Kidney epithelial cell (primary cell): ENCODE results near the gene CDC23. TPM values are rescaled to one million over a fixed set of nuclear protein-coding genes. Genes with fewer than 3 reads are reported as not detected.
A peak's percentile ranks its signal among the peaks of the same experiment; 100 is the strongest.
"Not testable (repeated sequence)": the region's sequence is repeated elsewhere in the genome, so short reads cannot be mapped to it uniquely, and the experiment has no call there.

Experiments
- DNase-seq: peaks from one replicate; pipeline ENCODE4 v3.0.0-alpha.2; 2010; ENCODE audit warnings: low read depth
- H3K27me3 ChIP-seq: 2 replicates; pipeline ENCODE4 v1.6.0; 2011; ENCODE audit warnings: low read length; ENCODE audit not compliant: control insufficient read depth, insufficient read depth
- H3K36me3 ChIP-seq: 2 replicates; pipeline ENCODE4 v1.5.1; 2011; ENCODE audit warnings: low read length; ENCODE audit not compliant: control insufficient read depth, insufficient read depth
- H3K4me3 ChIP-seq: 2 replicates; pipeline ENCODE4 v1.5.1; 2011; ENCODE audit warnings: low read depth, mild to moderate bottlenecking, control low read depth, low read length
- CTCF ChIP-seq: IDR thresholded peaks from 2 replicates; pipeline ENCODE4 v1.5.1; 2011; ENCODE audit warnings: mild to moderate bottlenecking, moderate library complexity, low read length, control low read depth, inconsistent platforms; ENCODE audit not compliant: insufficient read depth, poor library complexity, severe bottlenecking
- total RNA-seq: library from RNA; depleted of rRNA; stranded (reverse); fragments of >200 nt; gene quantifications from 2 replicates; pipeline ENCODE4 v1.2.3, GENCODE V29; 2015

Gene CDC23
- total RNA-seq, result 23.8 and 27.0 TPM in 2 replicates

DNA sequence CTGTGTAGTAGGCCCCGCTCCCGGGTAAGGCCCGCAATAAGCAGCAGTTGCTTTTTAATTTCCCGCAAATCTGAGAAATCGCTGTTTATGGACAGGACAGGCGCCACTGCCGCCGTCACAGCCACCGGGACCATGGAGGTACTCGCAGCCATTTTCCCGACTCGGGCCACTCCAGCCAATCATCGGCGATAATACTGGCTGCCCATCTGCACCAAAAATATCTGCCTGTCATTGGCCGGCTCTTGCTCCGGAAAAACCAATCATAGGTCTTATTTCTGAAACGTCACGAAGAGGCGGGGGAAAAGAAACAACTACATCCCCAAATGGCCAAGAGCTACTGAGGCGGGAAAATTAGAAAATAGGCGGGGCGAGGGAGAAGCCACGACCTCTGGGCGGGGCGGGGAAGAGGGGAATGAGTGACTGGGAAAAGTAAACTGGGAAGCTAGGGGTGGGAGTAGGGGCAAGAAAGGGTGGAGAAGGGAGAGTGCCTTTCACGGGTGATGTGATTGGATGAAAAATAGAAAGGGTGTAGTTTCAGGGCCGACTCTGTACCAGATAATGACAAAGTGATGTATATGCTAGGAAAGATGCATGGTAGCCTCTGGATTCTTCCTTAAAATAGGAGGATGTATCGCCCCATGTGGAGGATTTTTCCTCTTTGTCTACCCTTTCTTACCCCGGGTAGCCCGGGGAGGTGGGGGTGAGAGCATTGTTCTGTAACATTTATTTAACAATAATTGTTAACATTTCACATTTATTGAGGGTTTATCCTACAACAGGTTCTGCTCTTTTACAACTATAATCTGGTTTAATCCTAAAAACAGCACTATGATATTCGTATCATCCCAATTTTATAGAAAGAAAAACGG is at the start of gene CDC23:
Gene CDC23, minus strand, starts transcription at position 163 of the 869 bp plus-strand sequence. Its CDS starts 11 bp downstream, at position 152.
- peak; percentile 99 for DNase-seq
- H3K36me3 ChIP-seq, result no peaks in the 10 kb centered on the region
- peak within 1 kb of the TSS; percentile 99 for H3K4me3 ChIP-seq
- no peak for TF ChIP-seq CTCF
- no peaks in the 10 kb centered on the region for H3K27me3 ChIP-seq

DNA sequence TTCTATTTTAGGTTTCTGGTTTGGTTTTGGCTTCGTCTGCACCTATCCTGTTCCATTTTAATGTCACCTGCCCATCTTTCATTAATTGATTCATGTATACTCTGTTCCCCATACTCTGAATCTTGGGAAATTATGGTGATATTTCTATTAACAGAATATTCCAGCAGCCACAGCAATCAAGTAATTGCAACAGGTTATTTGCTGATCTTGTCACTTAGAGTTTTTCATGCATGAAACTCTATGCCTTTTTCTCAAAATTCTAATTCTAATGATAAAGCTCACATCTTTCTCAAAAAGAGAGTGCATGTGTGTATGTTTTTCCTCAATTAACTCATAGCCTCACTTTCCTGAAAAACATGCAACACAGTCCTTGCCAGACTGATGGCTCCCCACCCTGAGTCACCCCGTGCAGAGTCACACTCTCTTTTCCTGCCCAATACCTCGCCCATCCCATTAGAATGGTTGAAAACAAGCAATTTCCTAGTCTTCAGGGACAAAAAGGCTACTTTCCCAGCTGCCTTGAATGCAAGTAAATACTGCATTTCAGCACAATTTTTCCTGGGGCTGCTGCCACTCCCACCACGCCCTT is 45.7 kb upstream of the CDC23 start:
- Histone ChIP-seq H3K27me3 (peaks cover 6% of the 10 kb centered on the region), H3K36me3 (no peaks in the 10 kb centered on the region), H3K4me3 (no peak overlapping the region)
- no peak for DNase-seq
- no peak for TF ChIP-seq CTCF

DNA sequence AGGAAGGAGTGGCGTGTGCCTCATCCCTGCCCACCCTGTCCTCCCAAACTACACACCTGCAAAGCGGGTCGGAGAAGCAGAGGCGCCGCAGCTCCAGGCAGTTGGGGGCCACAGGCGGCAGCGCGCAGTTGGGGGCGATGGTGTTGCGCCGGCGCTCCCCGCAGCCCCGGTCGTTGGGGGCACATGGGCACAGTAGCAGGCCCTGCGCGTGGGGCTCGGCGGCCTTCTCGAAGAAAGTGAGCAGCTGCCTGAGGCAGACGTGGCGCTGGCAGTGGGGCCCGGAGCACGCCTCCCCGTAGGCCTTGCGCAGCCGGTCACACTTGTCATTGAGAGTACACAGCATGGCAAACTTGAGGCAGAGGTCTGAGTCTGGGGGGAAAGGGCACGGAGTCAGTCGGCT is 44.5 kb upstream of the CDC23 start:
- DNase-seq, result no peak
- Histone ChIP-seq H3K4me3 (no peak overlapping the region), H3K36me3 (no peaks in the 10 kb centered on the region), H3K27me3 (peaks cover 9% of the 10 kb centered on the region)
- no peak for TF ChIP-seq CTCF

DNA sequence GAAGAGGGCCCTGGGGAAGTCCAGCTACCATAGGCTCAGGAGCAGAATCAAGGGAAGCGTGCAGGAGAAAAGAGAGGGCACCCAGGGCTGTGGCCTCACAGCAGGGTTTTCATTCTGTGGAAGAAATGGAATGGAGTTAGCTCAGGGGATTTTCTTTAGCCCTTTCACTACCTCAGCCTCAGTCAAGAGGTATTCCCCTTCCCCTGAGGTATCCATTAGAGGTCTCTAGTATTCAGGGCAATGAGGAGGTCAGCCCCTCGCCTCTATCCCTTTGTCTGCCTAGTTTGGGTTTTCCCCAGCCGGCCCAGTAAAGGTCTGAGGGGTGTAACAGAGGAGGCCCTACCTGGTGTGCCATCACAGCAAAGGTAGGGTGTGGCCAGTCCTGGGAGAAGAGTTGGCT is 39.8 kb upstream of the CDC23 start:
- DNase-seq, result no peak
- H3K36me3 ChIP-seq, result no peaks in the 10 kb centered on the region
- H3K27me3 ChIP-seq, result peaks cover 13% of the 10 kb centered on the region
- H3K4me3 ChIP-seq, result no peak overlapping the region
- TF ChIP-seq CTCF, result no peak

GRCh38 chr5:138247800-138248199 is 34.7 kb upstream of the CDC23 start:
- peaks cover 18% of the 10 kb centered on the region for H3K27me3 ChIP-seq
- DNase-seq, result not testable (repeated sequence)

DNA sequence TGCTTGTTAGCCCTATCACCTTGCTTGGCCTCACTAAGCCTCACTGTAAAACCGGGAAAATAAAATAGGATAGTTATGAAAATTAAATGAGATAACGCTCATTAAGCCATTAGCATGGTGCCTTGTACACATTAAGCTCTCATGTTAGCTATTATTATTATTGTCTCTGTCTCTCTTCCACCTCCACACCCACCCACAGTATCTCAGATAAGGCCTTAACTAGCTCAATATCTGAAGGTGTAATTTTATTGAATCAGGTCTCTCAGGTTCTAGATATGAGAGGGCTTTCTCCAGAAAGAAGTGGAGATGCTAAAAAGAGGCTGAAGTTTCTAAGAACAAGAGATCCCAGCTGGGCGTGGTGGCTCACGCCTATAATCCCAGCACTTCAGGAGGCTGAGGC is 33.7 kb upstream of the CDC23 start:
- no peak for DNase-seq
- Histone ChIP-seq H3K4me3 (no peak overlapping the region), H3K36me3 (no peaks in the 10 kb centered on the region), H3K27me3 (peaks cover 18% of the 10 kb centered on the region)
- TF ChIP-seq CTCF, result no peak

More at GRCh38 chr5:138247800-138248199, 34.7 kb upstream of the CDC23 start:
- H3K4me3 ChIP-seq, H3K36me3 ChIP-seq: not testable (repeated sequence)
